AG04450 (cell line): ENCODE data around the gene RBM28. TPM values are rescaled to one million over a fixed set of nuclear protein-coding genes. Genes with fewer than 3 reads are reported as not detected.
A peak's percentile ranks its signal among the peaks of the same experiment; 100 is the strongest.

ENCODE experiments used
- CTCF ChIA-PET: fragments of 300-600, 350-600 bp; formaldehyde crosslinking; extraction: SDS; loops from one replicate; lab custom pipeline; 2022; ENCODE audit warnings: antibody characterized with exemption, inconsistent platforms; lab: Charles Lee
- POLR2A ChIA-PET: fragments of 350-600 bp; formaldehyde crosslinking; extraction: SDS; loops from one replicate; lab custom pipeline; 2021; ENCODE audit warnings: antibody characterized with exemption, inconsistent platforms; lab: Yijun Ruan, JAX
- DNase-seq: peaks from one replicate; pipeline ENCODE4 v3.0.0-alpha.2; 2011; ENCODE audit warnings: low read depth, low spot score
- H3K27ac ChIP-seq: one replicate; pipeline ENCODE4 v1.5.1; 2012; ENCODE audit warnings: low read depth, low read length, control low read depth
- H3K27me3 ChIP-seq: one replicate; pipeline ENCODE4 v1.6.0; 2012; ENCODE audit warnings: low read length; ENCODE audit not compliant: control insufficient read depth, insufficient read depth
- H3K4me3 ChIP-seq: 2 replicates; pipeline ENCODE4 v1.5.1; 2011; ENCODE audit warnings: mild to moderate bottlenecking, low read depth, low read length, control low read depth
- H3K9me3 ChIP-seq: 2 replicates; pipeline ENCODE4 v1.5.1; 2012; ENCODE audit warnings: low read length; ENCODE audit not compliant: control insufficient read depth, insufficient read depth
- polyA plus RNA-seq: library from polyadenylated mRNA; depleted of rRNA; stranded (reverse); fragments of >200 nt; gene quantifications from 2 replicates; pipeline ENCODE4 v1.2.3, GENCODE V29; 2011
- TF ChIP-seq, protein P1 (sequence below): IDR thresholded peaks from 2 replicates; pipeline ENCODE4 v1.5.1; 2011; ENCODE audit warnings: low read depth, low read length, control low read depth, inconsistent platforms

RBM28 gene
- polyA plus RNA-seq, 1 experiment: 19.0 TPM

DNA sequence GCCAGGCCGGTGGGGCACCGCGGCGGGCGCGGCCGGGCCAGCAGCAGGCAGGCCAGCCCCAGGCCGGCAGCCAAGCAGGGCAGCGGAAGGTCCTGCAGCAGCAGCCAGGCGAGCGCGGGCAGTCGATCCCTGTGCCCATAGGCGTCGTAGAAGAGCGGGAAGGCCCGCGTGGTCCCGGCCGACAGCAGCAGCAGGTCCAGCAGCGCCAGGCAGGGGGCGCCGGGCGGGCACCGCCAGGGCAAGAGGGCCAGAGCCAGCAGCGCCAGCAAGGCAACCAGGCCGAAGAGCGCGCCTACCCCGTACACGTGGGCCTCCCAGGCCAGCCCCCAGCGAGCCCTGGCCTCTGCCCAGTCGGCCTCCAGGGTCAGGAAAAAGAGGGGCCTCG, 8.4 kb upstream of the RBM28 start:
- no peak overlapping the region for H3K4me3 ChIP-seq
- CTCF ChIA-PET: interaction anchor here (1.4 kb wide), 2 partner anchors 35 to 37 kb away, joined by 6 to 12 read pairs; no protein-coding TSS in a partner anchor
- no peak for DNase-seq

DNA sequence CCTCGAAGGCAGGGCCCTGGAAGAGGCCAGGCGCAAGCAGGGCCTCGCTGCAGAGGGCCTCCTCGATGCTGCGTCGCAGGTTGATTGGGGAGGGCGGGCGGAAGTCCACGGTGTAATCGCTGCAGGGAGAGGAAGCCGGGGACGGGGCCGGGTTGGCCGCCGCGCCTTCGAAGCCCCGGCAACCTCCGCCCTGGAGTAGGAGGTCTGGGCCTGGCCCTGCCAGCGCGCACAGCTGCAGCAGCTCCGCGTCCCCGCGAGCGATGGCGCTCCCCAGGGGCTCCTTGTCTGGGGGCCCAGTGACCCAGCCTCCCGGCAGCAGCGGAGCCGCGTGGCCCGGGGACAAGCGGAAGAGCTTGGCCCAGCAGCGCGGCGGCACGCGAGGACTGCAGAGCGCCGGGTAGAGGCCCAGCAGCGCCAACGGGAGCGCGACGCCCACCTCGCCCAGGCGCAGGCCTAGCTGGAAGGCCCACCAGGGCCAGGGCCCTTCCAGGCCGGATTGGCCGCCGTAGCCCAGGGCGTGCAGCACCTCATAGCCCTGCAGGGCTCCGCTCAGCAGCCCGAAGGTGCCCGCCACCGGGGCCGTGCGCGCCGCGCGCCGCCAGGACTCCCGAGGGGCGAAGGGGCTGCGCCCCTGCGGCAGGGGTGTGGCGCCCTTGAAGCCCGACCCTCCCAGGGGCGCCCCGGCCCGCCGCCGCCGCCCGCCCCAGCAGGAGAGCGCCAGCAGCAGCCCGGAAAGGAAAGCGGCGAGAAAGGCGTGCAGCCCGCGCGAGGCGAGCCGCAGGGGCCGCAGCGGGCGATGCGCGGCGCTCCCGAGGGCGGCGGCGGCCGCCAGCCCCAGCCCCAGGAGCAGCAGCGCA, 7.8 kb upstream of the RBM28 start:
- no peaks in the 10 kb centered on the region; the same call in 1 of the 2 replicates for H3K9me3 ChIP-seq
- TF ChIP-seq, protein P1, sequence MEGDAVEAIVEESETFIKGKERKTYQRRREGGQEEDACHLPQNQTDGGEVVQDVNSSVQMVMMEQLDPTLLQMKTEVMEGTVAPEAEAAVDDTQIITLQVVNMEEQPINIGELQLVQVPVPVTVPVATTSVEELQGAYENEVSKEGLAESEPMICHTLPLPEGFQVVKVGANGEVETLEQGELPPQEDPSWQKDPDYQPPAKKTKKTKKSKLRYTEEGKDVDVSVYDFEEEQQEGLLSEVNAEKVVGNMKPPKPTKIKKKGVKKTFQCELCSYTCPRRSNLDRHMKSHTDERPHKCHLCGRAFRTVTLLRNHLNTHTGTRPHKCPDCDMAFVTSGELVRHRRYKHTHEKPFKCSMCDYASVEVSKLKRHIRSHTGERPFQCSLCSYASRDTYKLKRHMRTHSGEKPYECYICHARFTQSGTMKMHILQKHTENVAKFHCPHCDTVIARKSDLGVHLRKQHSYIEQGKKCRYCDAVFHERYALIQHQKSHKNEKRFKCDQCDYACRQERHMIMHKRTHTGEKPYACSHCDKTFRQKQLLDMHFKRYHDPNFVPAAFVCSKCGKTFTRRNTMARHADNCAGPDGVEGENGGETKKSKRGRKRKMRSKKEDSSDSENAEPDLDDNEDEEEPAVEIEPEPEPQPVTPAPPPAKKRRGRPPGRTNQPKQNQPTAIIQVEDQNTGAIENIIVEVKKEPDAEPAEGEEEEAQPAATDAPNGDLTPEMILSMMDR: no peak
- CTCF ChIA-PET: interaction anchor here (8.5 kb wide), 1 partner anchor 34 kb away, joined by 474 read pairs; no protein-coding TSS in a partner anchor
- no peak overlapping the region for H3K4me3 ChIP-seq
- DNase-seq: no peak
- POLR2A ChIA-PET: no interaction called here
- peaks cover 62% of the 10 kb centered on the region for H3K27me3 ChIP-seq
- H3K27ac ChIP-seq: no peak overlapping the region

More for the DNA sequence above, 8.4 kb upstream of the RBM28 start:
- Histone ChIP-seq H3K27ac (no peak overlapping the region), H3K9me3 (no peaks in the 10 kb centered on the region; the same call in 1 of the 2 replicates), H3K27me3 (peaks cover 68% of the 10 kb centered on the region)
- TF ChIP-seq, protein P1: peak; percentile 40
- POLR2A ChIA-PET: no interaction called here

DNA sequence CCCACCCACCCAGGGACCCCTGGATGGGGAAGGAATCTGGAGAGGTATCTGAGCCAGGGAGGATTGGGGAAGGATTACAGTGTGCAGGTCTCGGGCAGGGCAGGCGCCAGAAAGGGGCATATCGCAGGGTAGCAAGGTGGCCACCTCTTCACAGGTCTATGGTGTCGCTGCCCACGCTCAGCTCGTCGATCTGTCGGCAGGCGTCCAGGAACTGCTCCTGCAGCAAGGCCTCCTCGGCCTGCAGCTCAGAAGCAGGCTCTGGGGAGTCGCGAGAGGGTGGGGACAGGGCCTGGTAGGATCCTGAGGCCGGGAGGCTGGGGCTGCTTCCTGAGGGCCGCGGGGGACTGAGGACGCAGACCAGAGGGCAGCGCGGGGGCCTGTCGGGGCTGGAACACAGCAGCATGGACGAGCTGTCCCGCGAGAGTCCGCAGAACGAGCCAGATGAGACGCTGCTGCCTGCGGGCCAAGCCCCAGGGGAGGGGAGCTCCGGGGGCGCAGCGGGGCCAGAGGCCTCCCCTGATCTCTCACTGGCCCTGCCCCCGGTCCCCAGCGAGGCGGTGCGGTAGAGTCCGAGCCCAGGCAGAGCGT, 7.1 kb upstream of the RBM28 start:
- ChIA-PET CTCF (interaction anchor here (8.5 kb wide), 1 partner anchor 34 kb away, joined by 474 read pairs; no protein-coding TSS in a partner anchor), POLR2A (no interaction called here)
- Histone ChIP-seq H3K4me3 (no peak overlapping the region), H3K27me3 (peaks cover 56% of the 10 kb centered on the region), H3K27ac (no peak overlapping the region), H3K9me3 (no peaks in the 10 kb centered on the region; the same call in 1 of the 2 replicates)
- DNase-seq: no peak
- TF ChIP-seq, protein P1: no peak

DNA sequence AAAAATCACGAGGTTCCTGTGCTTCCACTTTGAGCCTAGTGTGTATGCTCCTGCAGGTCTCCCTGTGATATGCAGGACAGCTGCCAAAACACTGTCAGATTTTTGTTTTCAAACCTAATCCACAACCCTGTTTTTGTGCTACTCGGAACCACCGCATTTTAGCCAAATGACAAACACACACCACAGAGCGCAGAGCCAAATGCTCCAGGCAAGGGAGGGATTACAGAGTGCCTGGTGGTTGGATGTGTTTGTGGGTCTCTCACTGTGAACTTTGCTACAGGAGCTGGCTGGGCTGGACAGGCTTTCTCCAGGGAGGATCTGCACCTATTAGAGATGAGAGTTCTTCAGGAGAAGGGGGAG, 5.7 kb upstream of the RBM28 start:
- Histone ChIP-seq H3K9me3 (no peaks in the 10 kb centered on the region; the same call in 1 of the 2 replicates), H3K27ac (no peak overlapping the region), H3K27me3 (peaks cover 54% of the 10 kb centered on the region), H3K4me3 (no peak overlapping the region)
- TF ChIP-seq, protein P1: no peak
- ChIA-PET CTCF (interaction anchor here (3.4 to 8.5 kb wide), 2 partner anchors 36 to 76 kb away, joined by 59 to 474 read pairs; no protein-coding TSS in a partner anchor), POLR2A (no interaction called here)
- no peak for DNase-seq
